ENCODE measurements around the gene WIPF3.

GRCh38 chr7:29810813-29811482 lies 4.6 kb downstream of the WIPF3 start:
- TF ChIP-seq CTCF (IDR thresholded peaks at IDR 0.05): no peak
- no peak for TF ChIP-seq TCF7L2 (IDR thresholded peaks at IDR 0.05; ENCODE audit: low read depth, low read length)
